GM12878 (cell line): ENCODE results near the gene TOX4. TPM values are rescaled to one million over a fixed set of nuclear protein-coding genes. Genes with fewer than 3 reads are reported as not detected.
A peak's percentile ranks its signal among the peaks of the same experiment; 100 is the strongest.

ENCODE experiments used
- ATF7 ChIP-seq: fragments of 450-650 bp; IDR thresholded peaks from 2 replicates; pipeline ENCODE4 v1.6.1; 2016; ENCODE audit warnings: low read depth, mild to moderate bottlenecking
- CEBPZ ChIP-seq: fragments of 150-350 bp; IDR thresholded peaks from 2 replicates; pipeline ENCODE4 v1.6.1; 2016; ENCODE audit warnings: low read depth, low read length
- CHD2 ChIP-seq: IDR thresholded peaks from 2 replicates; pipeline ENCODE4 v1.6.1; 2011; ENCODE audit warnings: low read depth, low read length, improper control_type of control experiment, borderline replicate concordance
- CREB1 ChIP-seq: IDR thresholded peaks from 2 replicates; pipeline ENCODE4 v1.6.1; 2012; ENCODE audit warnings: low read depth, mild to moderate bottlenecking, inconsistent platforms
- DPF2 ChIP-seq: fragments of 450-650 bp; IDR thresholded peaks from 2 replicates; pipeline ENCODE4 v1.6.1; 2017; ENCODE audit warnings: mild to moderate bottlenecking
- KDM1A ChIP-seq: fragments of 200-600 bp; sonication (generic); IDR thresholded peaks from 2 replicates; pipeline ENCODE4 v1.6.1; 2016; ENCODE audit warnings: borderline replicate concordance
- MTA3 ChIP-seq: IDR thresholded peaks from 2 replicates; pipeline ENCODE4 v1.6.1; 2012; ENCODE audit warnings: low read length, inconsistent platforms, borderline replicate concordance
- NR2F1 ChIP-seq: fragments of 450-650 bp; conservative IDR thresholded peaks from 2 replicates; pipeline ENCODE4 v1.6.1; 2017; ENCODE audit warnings: mild to moderate bottlenecking
- REST ChIP-seq: IDR thresholded peaks from 2 replicates; pipeline ENCODE4 v1.6.1; 2012; ENCODE audit warnings: mild to moderate bottlenecking, low read depth, low read length
- SIX5 ChIP-seq: IDR thresholded peaks from 2 replicates; pipeline ENCODE4 v1.6.1; 2011; ENCODE audit warnings: mild to moderate bottlenecking, low read depth, low read length, moderate library complexity; ENCODE audit not compliant: severe bottlenecking
- SP1 ChIP-seq: IDR thresholded peaks from one replicate; pipeline ENCODE4 v1.6.1; 2011; ENCODE audit warnings: low read depth, low read length
- STAT3 ChIP-seq: IDR thresholded peaks from 2 replicates; pipeline ENCODE4 v1.6.1; 2011; ENCODE audit warnings: low read depth, low read length, improper control_type of control experiment
- WRNIP1 ChIP-seq: IDR thresholded peaks from 2 replicates; pipeline ENCODE4 v1.6.1; 2011; ENCODE audit warnings: low read depth, low read length, improper control_type of control experiment, borderline replicate concordance
- ZNF207 ChIP-seq: fragments of 450-650 bp; IDR thresholded peaks from 2 replicates; pipeline ENCODE4 v1.6.1; 2014; ENCODE audit warnings: antibody characterized with exemption, mild to moderate bottlenecking, borderline replicate concordance
- ZNF24 ChIP-seq: fragments of 450-650 bp; IDR thresholded peaks from 2 replicates; pipeline ENCODE4 v1.6.1; 2017; ENCODE audit warnings: antibody characterized with exemption, mild to moderate bottlenecking
- ZZZ3 ChIP-seq: IDR thresholded peaks from 2 replicates; pipeline ENCODE4 v1.6.1; 2011; ENCODE audit warnings: low read depth; ENCODE audit not compliant: control insufficient read depth, insufficient read length
- polyA plus RNA-seq, 11 experiments: library from polyadenylated mRNA; depleted of rRNA in 4 of 11; unstranded in 6 of 11; stranded (reverse) in 5 of 11; fragments of >200 nt; fragmentation: Nextera tagmentation in 4 of 11; fragmentation: Illumina TruSeq in 1 of 11; extraction: Ambion mirVana in 4 of 11; extraction: Trizol in 1 of 11; gene quantifications; 1 replicate in 1 of 11; 2 replicates in 10 of 11; pipeline versions ENCODE4 v1.2.1 to v1.2.3, GENCODE V29; 2011 to 2016; ENCODE audit warnings: inconsistent platforms in 2 of 11, missing spikeins in 2 of 11, low read depth in 1 of 11
- total RNA-seq, 4 experiments: library from RNA; depleted of rRNA in 3 of 4; stranded (reverse); fragments of >200 nt in 3 of 4; fragmentation: Illumina TruSeq in 1 of 4; extraction: Trizol in 1 of 4; gene quantifications; 2 replicates each; pipeline versions ENCODE4 v1.2.1 to v1.2.3, GENCODE V29; 2013 to 2021
- TF ChIP-seq, protein P1 (sequence below): fragments of 450-650 bp; IDR thresholded peaks from 2 replicates; pipeline ENCODE4 v1.6.1; 2018; ENCODE audit warnings: mild to moderate bottlenecking, low read depth, moderate library complexity; ENCODE audit not compliant: partially characterized antibody
- TF ChIP-seq, protein P2 (sequence below): fragments of 450-650 bp; IDR thresholded peaks from 2 replicates; pipeline ENCODE4 v1.6.1; 2017; ENCODE audit warnings: low read depth, mild to moderate bottlenecking, moderate library complexity

The TOX4 gene
- total and polyA plus RNA-seq, 10 of the 15 experiments (the other 5 are each of a cell fraction or from before 2014, with no cell fraction given), result 18.4 to 113 (median 55.2) TPM

DNA sequence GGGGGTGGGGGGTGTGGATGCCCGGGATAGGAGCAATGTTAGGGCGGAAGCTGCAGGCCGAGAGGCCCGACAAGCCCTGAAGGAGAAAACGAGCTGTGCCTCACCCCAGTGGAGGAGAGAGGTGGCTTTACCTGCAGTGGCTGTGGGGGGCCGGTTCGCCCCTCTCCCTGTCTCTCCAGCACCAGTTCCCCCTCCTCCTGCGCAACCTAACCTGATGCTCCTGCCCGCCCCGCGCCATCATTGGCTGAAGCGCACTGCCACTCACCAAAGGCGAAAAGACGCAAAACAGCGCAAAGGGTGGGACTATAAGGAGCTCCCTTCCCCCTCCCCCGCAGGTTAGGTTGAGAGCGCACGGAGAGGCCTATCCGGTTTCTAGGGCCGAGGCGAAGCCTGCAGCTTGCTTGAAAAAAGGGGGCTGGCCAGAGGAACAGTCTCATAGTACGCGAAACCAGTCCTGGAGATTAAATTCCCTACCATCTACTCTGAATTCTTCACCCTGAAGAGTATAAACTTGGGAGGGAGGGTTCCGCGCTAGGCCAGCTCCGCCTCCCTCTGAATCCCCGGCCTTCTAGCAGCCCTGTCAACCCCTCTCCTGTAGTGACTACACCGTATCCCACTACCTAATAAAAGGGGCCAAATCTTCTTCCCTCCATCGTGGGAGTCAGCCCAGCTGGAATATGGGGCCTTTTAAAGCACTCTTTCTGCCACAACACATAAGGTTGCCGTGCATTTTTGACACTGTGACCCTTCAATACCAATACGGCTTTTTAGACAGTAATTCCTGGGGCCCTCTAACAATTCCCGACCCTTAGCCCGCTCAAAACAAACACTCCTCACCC, 39.7 kb upstream of the TOX4 start (continued):
- TF ChIP-seq, protein P1, sequence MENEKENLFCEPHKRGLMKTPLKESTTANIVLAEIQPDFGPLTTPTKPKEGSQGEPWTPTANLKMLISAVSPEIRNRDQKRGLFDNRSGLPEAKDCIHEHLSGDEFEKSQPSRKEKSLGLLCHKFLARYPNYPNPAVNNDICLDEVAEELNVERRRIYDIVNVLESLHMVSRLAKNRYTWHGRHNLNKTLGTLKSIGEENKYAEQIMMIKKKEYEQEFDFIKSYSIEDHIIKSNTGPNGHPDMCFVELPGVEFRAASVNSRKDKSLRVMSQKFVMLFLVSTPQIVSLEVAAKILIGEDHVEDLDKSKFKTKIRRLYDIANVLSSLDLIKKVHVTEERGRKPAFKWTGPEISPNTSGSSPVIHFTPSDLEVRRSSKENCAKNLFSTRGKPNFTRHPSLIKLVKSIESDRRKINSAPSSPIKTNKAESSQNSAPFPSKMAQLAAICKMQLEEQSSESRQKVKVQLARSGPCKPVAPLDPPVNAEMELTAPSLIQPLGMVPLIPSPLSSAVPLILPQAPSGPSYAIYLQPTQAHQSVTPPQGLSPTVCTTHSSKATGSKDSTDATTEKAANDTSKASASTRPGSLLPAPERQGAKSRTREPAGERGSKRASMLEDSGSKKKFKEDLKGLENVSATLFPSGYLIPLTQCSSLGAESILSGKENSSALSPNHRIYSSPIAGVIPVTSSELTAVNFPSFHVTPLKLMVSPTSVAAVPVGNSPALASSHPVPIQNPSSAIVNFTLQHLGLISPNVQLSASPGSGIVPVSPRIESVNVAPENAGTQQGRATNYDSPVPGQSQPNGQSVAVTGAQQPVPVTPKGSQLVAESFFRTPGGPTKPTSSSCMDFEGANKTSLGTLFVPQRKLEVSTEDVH, result peak; percentile 17
- TF ChIP-seq, protein P2, sequence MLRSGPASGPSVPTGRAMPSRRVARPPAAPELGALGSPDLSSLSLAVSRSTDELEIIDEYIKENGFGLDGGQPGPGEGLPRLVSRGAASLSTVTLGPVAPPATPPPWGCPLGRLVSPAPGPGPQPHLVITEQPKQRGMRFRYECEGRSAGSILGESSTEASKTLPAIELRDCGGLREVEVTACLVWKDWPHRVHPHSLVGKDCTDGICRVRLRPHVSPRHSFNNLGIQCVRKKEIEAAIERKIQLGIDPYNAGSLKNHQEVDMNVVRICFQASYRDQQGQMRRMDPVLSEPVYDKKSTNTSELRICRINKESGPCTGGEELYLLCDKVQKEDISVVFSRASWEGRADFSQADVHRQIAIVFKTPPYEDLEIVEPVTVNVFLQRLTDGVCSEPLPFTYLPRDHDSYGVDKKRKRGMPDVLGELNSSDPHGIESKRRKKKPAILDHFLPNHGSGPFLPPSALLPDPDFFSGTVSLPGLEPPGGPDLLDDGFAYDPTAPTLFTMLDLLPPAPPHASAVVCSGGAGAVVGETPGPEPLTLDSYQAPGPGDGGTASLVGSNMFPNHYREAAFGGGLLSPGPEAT, result peak; percentile 47; the same call in 1 of the 2 replicates
- TF ChIP-seq SP1 (peak; percentile 97), DPF2 (peak; percentile 97), ZNF24 (no peak), SIX5 (peak; percentile 21), CHD2 (peak; percentile 98), KDM1A (no peak), MTA3 (peak; percentile 47; the same call in 1 of the 2 replicates), ZNF207 (peak; percentile 77; the same call in 1 of the 2 replicates), ZZZ3 (no peak), WRNIP1 (peak; percentile 94), ATF7 (peak; percentile 65), CREB1 (peak; percentile 91), NR2F1 (peak; percentile 39; the same call in 1 of the 2 replicates), REST (0 out of 2 replicates have a peak, but pooled peaks have one; percentile 29), STAT3 (no peak), CEBPZ (0 out of 2 replicates have a peak, but pooled peaks have one; percentile 41)
